GM23248 (cell line): Measurements from ENCODE around the gene SCAI. TPM values are rescaled to one million over a fixed set of nuclear protein-coding genes. Genes with fewer than 3 reads are reported as not detected.

Experiments
- DNase-seq: peaks from one replicate; pipeline ENCODE4 v3.0.0-alpha.2; 2015
- H2AFZ ChIP-seq: fragments of 200-600 bp; sonication (generic); 2 replicates; pipeline ENCODE4 v1.6.1; 2016; ENCODE audit warnings: antibody characterized with exemption
- H3F3A ChIP-seq: fragments of 200-600 bp; sonication (generic); 2 replicates; pipeline ENCODE4 v1.6.1; 2016; ENCODE audit warnings: mild to moderate bottlenecking, antibody characterized with exemption, mixed run types; ENCODE audit not compliant: insufficient read depth
- H3K27ac ChIP-seq: fragments of 200-600 bp; sonication (generic); 2 replicates; pipeline ENCODE4 v1.5.1; 2016; ENCODE audit warnings: mild to moderate bottlenecking
- H3K27me3 ChIP-seq: fragments of 200-600 bp; sonication (generic); replicated peaks from 2 replicates; pipeline ENCODE4 v1.6.1; 2016; ENCODE audit warnings: mild to moderate bottlenecking; ENCODE audit not compliant: insufficient read depth
- H3K36me3 ChIP-seq: fragments of 200-600 bp; sonication (generic); 2 replicates; pipeline ENCODE4 v1.6.1; 2016; ENCODE audit warnings: low read depth, mild to moderate bottlenecking
- H3K4me1 ChIP-seq: fragments of 200-600 bp; sonication (generic); 2 replicates; pipeline ENCODE4 v1.6.1; 2016; ENCODE audit warnings: mild to moderate bottlenecking; ENCODE audit not compliant: insufficient read depth
- H3K4me2 ChIP-seq: fragments of 200-600 bp; sonication (generic); one replicate; pipeline ENCODE4 v1.6.1; 2016; ENCODE audit warnings: mild to moderate bottlenecking; ENCODE audit not compliant: unreplicated experiment
- H3K4me3 ChIP-seq: fragments of 200-600 bp; sonication (generic); 2 replicates; pipeline ENCODE4 v1.5.1; 2016; ENCODE audit warnings: mild to moderate bottlenecking
- H3K79me2 ChIP-seq: fragments of 200-600 bp; sonication (generic); 2 replicates; pipeline ENCODE4 v1.6.1; 2016; ENCODE audit warnings: mild to moderate bottlenecking; ENCODE audit not compliant: insufficient read depth
- H3K9ac ChIP-seq: fragments of 200-600 bp; sonication (generic); 2 replicates; pipeline ENCODE4 v1.6.1; 2016; ENCODE audit warnings: mild to moderate bottlenecking
- H3K9me2 ChIP-seq: fragments of 200-600 bp; sonication (generic); 2 replicates; pipeline ENCODE4 v1.6.1; 2016; ENCODE audit warnings: mixed run types, mild to moderate bottlenecking, moderate library complexity; ENCODE audit not compliant: insufficient read depth
- H3K9me3 ChIP-seq: fragments of 200-600 bp; sonication (generic); one replicate; pipeline ENCODE4 v1.6.1; 2017; ENCODE audit warnings: low read depth
- H4K20me1 ChIP-seq: fragments of 200-600 bp; sonication (generic); 2 replicates; pipeline ENCODE4 v1.6.0; 2016; ENCODE audit not compliant: insufficient read depth
- EZH2 ChIP-seq: fragments of 200-600 bp; sonication (generic); IDR thresholded peaks from 2 replicates; pipeline ENCODE4 v1.6.1; 2018; ENCODE audit warnings: antibody characterized with exemption, mild to moderate bottlenecking; ENCODE audit not compliant: insufficient read depth, poor library complexity, severe bottlenecking
- EZH2phosphoT487 ChIP-seq: fragments of 200-600 bp; sonication (generic); IDR thresholded peaks from 2 replicates; pipeline ENCODE4 v1.6.1; 2018; ENCODE audit warnings: antibody characterized with exemption, moderate library complexity, mild to moderate bottlenecking, low read depth; ENCODE audit not compliant: insufficient read depth
- WGBS, 2 experiments: methylation state at CpG; one replicate each; pipeline ENCODE4 v1.1.6; 2015 to 2017; ENCODE audit warnings: low lambda C conversion rate in 2 of 2, low coverage in 1 of 2; ENCODE audit errors: missing lambda C conversion rate in 2 of 2; 5-methylcytosine and 5-hydroxymethylcytosine counted together
- in situ Hi-C: fragments of 300-500 bp; cut with MboI; formaldehyde crosslinking; loops from 2 replicates; pipeline ENCODE4 v1.15.0; 2020
- polyA plus RNA-seq: library from polyadenylated mRNA; unstranded; fragments of >200 nt; fragmentation: Nextera tagmentation; extraction: Ambion mirVana; gene quantifications from 2 replicates; pipeline ENCODE4 v1.2.1, GENCODE V29; 2016
- total RNA-seq: library from RNA; depleted of rRNA; stranded (reverse); fragments of >200 nt; shearing (Covaris generic); gene quantifications from 2 replicates; pipeline ENCODE4 v1.2.3, GENCODE V29; 2014; rRNA removed

Gene SCAI
- total RNA-seq: 2.9 and 3.0 TPM in 2 replicates
- 1.7 and 3.0 TPM in 2 replicates for polyA plus RNA-seq

DNA sequence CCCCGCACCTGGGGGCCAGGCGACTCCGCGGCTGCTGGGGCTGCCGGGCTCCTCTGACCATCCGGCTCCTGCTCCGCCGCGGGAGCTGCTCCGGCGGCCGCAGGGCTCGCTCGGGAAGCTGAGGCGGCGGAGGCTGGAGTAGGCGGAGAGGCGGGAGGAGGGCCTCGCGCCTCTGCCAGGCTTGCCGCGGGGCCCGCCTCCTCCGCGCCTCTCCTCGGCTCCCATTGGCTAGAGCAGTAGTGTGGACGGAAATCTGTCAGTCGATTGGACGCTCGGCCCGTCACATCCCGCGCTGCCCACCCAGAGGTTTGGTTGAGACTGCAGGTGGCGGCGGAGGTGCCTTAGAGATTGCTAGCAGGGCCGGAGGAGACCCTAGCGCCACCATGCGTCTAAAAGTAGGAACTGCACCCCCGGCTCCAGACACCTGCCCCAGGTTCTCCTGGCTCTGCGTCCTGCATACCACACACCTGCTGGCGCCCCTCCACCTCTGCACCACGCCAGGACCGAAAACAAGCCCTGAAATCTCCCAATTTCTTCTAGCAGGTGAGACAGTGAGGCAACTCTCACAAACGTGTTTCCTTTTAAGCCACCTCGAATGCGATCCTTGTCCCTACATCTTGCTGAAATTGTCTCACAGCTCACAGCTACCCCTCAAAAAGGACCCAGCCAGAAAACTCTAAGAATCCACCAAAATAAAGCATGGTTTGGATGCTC, at the start of gene SCAI:
SCAI (minus strand) TSS at position 152 of the 714 bp plus-strand sequence; CDS start at position 61, 91 bp downstream.
- no peaks in the 10 kb centered on the region for H4K20me1 ChIP-seq
- H2AFZ ChIP-seq: peak within 1 kb of the TSS; percentile 48; the same call in 1 of the 2 replicates
- H3K4me2 ChIP-seq: peak within 1 kb of the TSS; percentile 59
- H3K4me3 ChIP-seq: peak within 1 kb of the TSS; percentile 67
- in situ Hi-C loops: loop anchor here (25.0 kb wide), 1 partner anchor 206 kb away; the partner anchor contains the start of gene GOLGA1
- no peak within 1 kb of the TSS for H3K27ac ChIP-seq
- TF ChIP-seq EZH2phosphoT487 (no peak), EZH2 (no peak)
- H3K27me3 ChIP-seq: no peaks in the 10 kb centered on the region
- H3K36me3 ChIP-seq: no peaks in the 10 kb centered on the region; the same call in 1 of the 2 replicates
- H3K4me1 ChIP-seq: peaks cover 17% of the 10 kb centered on the region; the same call in 1 of the 2 replicates
- peaks cover 46% of the 10 kb centered on the region for H3F3A ChIP-seq
- H3K9me3 ChIP-seq: no peaks in the 10 kb centered on the region
- H3K9ac ChIP-seq: peak within 1 kb of the TSS; percentile 30
- WGBS, 2 experiments: 1% methylated on average over 44 to 46 of the region's 46 CpGs
- H3K9me2 ChIP-seq: no peaks in the 10 kb centered on the region
- H3K79me2 ChIP-seq: peaks cover 12% of the 10 kb centered on the region; the same call in 1 of the 2 replicates
- peak; percentile 100 for DNase-seq

DNA sequence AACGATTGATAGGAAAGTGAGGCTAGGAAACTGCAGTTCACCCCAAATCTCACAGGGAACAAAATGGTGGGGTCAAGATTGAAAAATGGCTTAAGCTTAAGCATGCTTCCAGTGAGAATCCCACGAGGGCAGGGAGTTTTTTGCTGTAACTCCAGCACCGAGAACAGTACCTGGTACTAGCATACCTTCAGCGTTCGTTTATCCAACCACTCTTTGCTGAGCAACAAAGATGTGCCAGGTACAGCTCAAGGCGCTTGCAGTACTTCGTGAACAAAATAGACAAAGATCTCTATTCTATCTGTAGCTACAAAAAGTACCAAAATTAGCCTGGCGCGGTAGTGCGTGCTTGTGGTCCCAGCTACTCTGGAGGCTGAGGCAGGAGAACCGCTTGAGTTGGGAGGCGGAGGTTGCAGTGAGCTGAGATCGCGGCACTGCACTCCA, 47.1 kb upstream of the SCAI start:
- DNase-seq: peak; percentile 44

DNA sequence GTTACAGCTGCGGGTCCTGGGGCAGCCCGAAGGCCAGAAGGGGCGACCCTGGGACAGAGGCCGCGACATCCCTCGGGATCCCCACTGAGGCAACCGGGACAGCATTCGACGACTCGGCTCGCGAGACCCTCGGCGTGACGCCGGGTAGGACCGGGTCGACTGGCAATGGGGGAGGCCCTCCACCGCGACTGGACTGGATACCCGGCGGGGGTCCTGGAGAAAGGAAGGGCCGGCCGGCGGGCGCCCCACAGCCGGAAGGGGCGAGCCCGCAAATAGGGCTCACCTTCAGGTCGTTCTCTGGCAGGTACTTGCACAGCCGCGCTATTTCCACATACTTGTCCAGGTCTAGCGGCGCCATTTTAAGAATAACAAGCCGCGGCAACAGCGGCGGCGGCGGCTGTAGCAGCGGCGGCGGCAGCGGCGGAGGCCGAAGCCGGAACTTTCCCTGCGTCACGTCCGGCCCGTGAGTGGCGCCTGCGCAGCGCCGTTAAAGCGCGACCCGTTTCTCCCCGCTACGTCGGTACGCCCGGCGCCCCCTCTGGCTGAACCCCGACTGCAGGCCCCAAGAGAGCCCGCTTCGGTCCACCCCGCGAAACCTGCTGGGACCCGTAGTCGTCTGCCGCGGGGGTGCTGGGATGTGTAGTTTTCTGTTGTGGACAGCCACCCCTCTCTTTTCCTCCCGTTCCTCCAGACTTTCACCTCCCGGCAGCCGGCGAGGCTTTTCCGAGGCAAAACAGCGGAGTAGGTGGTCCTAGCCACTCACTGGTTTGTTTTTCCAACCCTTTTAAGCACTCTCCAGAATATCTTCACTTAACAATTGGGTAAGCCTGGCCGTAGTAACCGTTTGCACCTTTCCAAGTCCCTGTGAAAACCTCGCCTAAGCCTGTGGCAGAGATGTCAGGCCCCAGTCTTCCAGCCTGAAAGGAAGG, 46.3 kb upstream of the SCAI start, which contains the start of gene PPP6C:
PPP6C (minus strand) TSS at position 443 of the 929 bp plus-strand sequence; CDS start at position 358, 85 bp downstream.
- H2AFZ ChIP-seq: peak within 1 kb of the TSS; percentile 99
- H3K4me3 ChIP-seq: peak within 1 kb of the TSS; percentile 89
- peak within 1 kb of the TSS; percentile 80 for H3K27ac ChIP-seq
- H3F3A ChIP-seq: no peaks in the 10 kb centered on the region
- no peaks in the 10 kb centered on the region for H3K9me2 ChIP-seq
- H3K36me3 ChIP-seq: no peaks in the 10 kb centered on the region
- no peak for TF ChIP-seq EZH2
- no peak for TF ChIP-seq EZH2phosphoT487
- no peaks in the 10 kb centered on the region for H3K27me3 ChIP-seq
- peak; percentile 99 for DNase-seq
- peak within 1 kb of the TSS; percentile 99 for H3K9ac ChIP-seq
- H3K9me3 ChIP-seq: no peaks in the 10 kb centered on the region
- in situ Hi-C loops: no loop called here
- peaks cover 8% of the 10 kb centered on the region; the same call in 1 of the 2 replicates for H3K4me1 ChIP-seq
- WGBS, 2 experiments: 1% methylated on average over 68 to 80 of the region's 82 CpGs
- H3K79me2 ChIP-seq: peaks cover 65% of the 10 kb centered on the region
- H3K4me2 ChIP-seq: peak within 1 kb of the TSS; percentile 91
- no peaks in the 10 kb centered on the region for H4K20me1 ChIP-seq

More for the DNA sequence above, 47.1 kb upstream of the SCAI start:
- Histone ChIP-seq H3K9me2 (no peaks in the 10 kb centered on the region), H3K27me3 (no peaks in the 10 kb centered on the region), H3K79me2 (peaks cover 57% of the 10 kb centered on the region), H3K4me2 (peak overlapping the region; percentile 90), H3K9me3 (no peaks in the 10 kb centered on the region), H3K4me1 (peaks cover 8% of the 10 kb centered on the region; the same call in 1 of the 2 replicates), H3F3A (no peaks in the 10 kb centered on the region), H2AFZ (peak overlapping the region; percentile 99), H3K4me3 (peak overlapping the region; percentile 89), H3K9ac (peak overlapping the region; percentile 99), H3K27ac (peak overlapping the region; percentile 80), H3K36me3 (no peaks in the 10 kb centered on the region), H4K20me1 (no peaks in the 10 kb centered on the region)
- in situ Hi-C loops: no loop called here
- 32 to 33% methylated on average over 14 of the region's 14 CpGs for WGBS, 2 experiments
- no peak for TF ChIP-seq EZH2
- TF ChIP-seq EZH2phosphoT487: no peak

DNA sequence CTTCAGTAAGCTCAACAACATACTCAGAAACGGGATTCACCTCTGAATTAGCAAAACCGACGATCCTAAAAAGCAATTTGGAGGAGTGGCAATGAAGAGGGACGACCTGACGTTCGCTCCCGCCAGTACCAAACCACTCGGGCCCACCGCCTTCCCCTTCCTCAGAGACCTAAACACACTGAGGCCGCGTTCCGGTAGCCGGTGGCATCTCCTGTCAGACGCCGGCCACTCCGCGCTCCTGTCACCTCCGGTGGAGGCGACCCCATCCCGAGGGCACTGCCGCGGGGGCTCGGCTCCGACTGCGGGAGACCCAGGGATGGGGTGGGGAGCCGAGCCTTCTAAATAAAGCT, 45.7 kb upstream of the SCAI start:
- DNase-seq: peak; percentile 49
- Histone ChIP-seq H3F3A (no peaks in the 10 kb centered on the region), H2AFZ (peak overlapping the region; percentile 99), H4K20me1 (no peaks in the 10 kb centered on the region), H3K9me2 (no peaks in the 10 kb centered on the region), H3K4me2 (peak overlapping the region; percentile 91), H3K9ac (peak overlapping the region; percentile 99), H3K4me1 (peaks cover 8% of the 10 kb centered on the region; the same call in 1 of the 2 replicates), H3K27ac (peak overlapping the region; percentile 80), H3K27me3 (no peaks in the 10 kb centered on the region), H3K4me3 (peak overlapping the region; percentile 89), H3K79me2 (peaks cover 71% of the 10 kb centered on the region), H3K9me3 (no peaks in the 10 kb centered on the region), H3K36me3 (no peaks in the 10 kb centered on the region)
- TF ChIP-seq EZH2phosphoT487 (no peak), EZH2 (no peak)
- in situ Hi-C loops: no loop called here
- 0 to 5% methylated on average over 21 to 26 of the region's 26 CpGs for WGBS, 2 experiments
